ENCODE results near the gene BEAN1.

The BEAN1 gene

DNA sequence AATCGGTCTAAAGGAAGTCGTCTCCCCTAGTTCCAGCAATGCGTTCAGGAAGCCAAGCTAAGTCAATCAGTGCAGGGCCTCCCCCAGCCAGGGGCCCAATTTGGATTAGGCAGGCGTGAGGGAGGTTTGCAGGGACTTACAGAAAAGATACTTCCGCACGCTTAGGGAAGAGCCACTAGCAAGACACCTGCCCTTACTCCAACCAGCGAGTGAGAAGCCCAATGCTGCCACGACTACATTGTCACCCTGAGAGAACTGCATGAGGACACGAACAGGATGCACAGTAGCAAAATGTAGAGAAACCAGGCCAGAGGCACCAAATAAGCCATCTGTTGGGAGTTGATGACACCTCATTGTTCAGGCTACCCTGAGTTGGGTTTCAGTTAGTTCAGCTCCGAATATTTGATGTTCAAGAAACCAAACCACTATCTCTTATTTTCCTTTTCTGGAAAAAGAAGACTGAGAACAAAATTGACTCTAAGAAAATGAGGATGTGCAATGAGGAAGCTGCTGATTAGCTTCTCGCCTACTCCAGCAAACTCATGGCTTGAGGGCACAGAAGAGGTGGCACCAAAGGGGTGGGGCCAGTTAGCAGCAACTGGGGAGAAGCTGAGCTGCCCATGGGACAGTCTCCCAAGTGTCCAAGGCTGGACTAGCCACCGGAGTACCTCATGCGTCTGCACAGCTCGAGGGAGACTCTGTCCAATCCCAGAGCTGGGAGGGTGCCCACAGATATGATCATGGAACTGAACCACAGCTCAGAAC is 93.5 kb downstream of the BEAN1 start:
- DNase-seq (ENCODE audit: low read depth, low spot score) = no peak

DNA sequence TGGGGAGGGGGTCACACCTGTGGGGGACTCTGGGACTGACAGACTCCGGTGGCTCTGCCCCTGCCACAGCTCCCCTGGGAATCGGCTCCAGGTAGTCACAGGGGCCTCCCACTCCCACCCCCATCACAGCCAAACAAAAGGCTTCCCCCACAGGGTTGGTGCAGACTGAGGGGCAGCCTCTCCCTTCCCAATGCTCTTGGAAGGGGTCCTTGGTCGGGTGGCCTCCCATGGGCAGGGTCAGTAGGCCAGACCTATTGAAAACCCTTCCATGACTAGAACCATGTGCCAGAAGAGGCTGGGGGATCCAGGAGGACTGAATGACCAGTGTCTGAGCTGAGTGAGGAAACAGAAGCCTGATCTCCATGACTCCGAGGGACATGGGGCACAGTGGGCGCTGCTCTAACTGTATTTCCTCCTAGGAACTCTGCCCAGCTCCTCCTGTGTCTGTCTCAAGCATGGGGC is 94.2 kb downstream of the BEAN1 start:
- DNase-seq (ENCODE audit: low read depth, low spot score) = no peak

DNA sequence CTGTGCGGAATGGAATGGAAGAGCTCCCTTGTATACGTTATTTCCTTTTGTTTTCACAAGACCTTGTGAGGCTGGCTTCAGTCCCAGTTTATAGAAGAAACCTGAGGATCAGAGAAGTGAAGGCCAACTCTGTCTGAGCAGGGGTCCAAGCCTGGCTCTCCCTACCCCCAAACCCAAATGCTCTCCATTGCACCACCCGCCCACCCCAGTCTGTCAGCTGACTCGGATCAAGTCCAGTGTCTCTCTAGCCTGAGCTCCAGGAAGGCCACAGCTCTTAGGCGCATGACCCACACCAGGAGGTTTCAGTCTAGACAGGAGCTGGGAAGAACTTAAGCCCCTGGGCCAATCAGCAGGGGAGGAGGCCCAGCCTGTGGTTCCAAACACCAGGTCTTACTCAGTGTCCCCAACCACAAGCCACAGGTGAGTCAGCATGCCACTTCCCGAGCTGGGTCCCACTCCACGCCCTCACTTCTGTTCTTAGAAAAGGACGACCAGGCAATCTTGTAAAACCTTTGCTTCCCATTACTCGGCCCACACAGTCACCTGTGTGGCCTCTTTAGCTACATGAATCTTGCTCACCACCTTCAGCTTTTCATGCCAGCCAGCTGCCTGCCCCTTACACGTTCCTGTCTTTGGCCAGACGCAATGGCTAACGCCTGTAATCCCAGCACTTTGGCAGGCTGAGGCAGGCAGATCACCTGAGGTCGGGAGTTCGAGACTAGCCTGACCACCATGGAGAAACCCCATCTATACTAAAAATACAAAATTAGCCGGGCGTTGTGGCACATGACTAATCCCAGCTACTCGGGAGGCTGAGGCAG is 95.1 kb downstream of the BEAN1 start:
- DNase-seq (ENCODE audit: low read depth, low spot score) = no peak

DNA sequence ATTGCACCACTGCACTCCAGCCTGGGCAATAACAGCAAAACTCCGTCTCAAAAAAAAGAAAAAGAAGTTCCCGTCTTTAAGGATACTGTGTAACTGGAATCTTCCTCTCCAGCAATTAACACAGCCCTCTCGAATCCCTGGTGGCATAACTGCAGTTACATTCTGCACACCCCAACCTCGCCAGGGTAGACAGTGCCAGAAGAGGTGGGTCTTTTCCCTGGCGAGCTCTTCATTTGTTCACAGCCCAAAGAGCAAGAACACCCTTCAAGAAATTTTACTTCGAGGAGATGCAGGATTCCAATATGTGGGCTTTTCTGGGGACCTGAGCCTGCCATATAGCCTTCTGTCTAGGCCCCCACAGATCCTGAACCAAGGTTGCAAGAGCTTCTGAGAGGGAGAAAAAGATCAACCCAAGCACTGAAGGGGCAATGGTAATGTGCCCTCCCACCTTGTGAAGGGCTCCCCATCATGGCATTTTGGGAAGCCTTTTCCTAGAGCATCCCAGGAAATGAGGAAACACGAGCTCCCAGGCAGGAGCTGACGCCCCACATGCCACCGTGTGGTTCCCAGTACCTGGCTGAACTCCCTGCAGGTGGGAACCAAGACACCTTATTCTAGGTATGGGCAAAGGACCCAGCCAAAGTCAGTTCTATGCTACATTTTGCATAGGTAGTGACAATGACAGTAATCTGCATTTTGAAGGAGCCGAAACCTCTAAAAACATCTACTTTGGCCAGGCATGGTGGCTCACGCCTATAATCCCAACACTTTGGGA is 95.9 kb downstream of the BEAN1 start:
- DNase-seq (ENCODE audit: low read depth, low spot score) = no peak

DNA sequence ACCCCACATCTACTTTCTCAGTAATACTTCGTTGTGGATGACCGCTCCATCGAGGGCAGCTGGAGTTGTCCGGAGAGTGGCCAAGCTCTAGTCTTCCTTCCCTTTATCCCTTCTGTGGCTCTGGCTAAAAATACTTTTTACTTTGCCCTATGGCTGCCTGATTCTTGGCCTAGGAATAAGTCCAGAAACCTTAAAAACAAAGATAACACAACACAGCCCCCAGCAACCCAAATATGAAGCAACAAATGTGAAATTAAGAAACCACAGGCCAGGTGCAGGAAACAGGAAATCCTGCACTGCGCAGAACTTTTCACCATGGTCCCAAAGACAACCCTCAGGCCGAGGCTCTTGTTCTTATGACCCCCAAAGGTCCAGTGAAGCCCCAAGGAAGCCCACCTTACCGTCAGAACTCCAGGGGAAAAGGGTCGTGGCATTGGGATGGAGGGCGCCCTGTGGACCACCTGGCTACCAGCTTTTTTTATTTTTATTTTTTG is 96.8 kb downstream of the BEAN1 start:
- DNase-seq (ENCODE audit: low read depth, low spot score) = no peak

DNA sequence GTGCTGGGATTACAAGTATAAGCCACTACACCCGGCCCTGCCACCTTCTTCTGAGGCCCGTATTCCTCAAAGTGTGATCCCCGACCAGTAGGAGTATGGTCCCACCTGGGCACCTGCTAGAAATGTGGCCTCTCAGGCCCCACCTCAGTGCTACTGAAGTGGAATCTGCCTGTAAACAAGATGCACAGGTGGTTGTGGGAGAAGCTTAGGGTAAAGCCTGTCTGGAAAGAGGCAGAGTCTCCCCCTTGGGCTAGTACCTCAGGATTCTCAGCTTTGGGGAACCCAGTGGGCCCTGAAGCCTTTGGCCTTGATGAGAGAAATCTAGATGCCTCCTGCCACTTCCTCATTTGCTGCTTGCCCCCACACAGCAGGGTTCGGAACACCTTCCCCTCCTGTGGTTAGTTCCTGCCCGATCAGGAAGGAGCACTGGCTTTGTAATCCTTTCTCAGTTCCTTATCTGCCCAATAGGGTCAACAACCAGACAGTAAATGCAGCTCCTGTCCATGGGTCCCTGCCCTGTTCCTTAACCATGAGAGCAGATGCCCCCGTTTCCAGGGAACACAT is 97.6 kb downstream of the BEAN1 start:
- DNase-seq (ENCODE audit: low read depth, low spot score) = no peak

- DNase-seq (ENCODE audit: low read depth, low spot score) = no peak
Measured at GRCh38 chr16:66525396-66526180, 98.5 kb downstream of the BEAN1 start.

DNA sequence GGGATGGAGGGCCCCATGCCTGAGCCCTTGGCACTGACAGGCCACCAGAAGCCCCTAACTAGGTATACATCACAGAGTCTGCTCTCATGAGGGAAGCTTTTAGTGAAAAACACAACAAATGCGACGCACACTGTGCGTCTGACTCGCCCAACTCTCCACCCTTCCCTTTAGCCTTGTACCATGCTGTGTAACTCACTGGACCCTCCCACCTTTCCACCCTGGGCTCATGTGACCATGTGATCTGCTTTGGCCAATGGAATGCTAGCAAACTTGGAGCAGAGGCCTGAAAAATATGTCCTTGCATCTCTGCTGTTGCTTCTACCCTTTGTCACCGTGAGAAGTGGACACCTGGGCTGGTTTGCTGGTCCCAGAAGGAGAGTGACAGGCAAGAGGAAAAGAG is 101.2 kb downstream of the BEAN1 start:
- DNase-seq (ENCODE audit: low read depth, low spot score) = no peak

DNA sequence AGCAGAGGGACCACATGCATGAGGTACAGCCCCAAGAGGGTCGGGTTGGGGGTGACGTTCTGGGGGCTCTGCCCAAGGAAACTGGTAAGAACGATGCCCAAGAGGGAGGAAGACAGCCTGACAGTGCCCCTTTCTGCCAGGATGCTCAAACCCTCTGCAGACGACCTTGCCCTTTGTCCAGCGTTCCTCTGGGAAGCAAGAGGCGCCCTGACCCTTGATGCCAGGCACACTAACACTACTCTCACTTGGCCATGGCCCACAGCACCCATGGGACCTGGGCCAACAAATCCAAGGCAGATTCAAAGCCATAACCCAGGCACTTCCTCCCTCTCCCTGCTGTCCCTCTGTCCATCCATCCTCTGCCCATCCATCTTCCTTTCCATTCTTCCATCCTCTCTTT is 102.4 kb downstream of the BEAN1 start:
- DNase-seq (ENCODE audit: low read depth, low spot score) = no peak

Measured in iPS DF 19.7 (cell line).